Activated CD4-positive, CD25-positive, alpha-beta regulatory T cell treated with anti-CD3 and anti-CD28 coated beads, Interleukin-2, amount 50 U/mL, for 72 hours (primary cell): ENCODE measurements around the gene PPM1L.
"Not testable (repeated sequence)": the region's sequence is repeated elsewhere in the genome, so short reads cannot be mapped to it uniquely, and the experiment has no call there.

ENCODE experiments used
- DNase-seq: peaks from one replicate; pipeline ENCODE4 v3.0.0; 2021

The PPM1L gene

GRCh38 chr3:160992712-160993111, 236.7 kb downstream of the PPM1L start:
- DNase-seq = no peak

DNA sequence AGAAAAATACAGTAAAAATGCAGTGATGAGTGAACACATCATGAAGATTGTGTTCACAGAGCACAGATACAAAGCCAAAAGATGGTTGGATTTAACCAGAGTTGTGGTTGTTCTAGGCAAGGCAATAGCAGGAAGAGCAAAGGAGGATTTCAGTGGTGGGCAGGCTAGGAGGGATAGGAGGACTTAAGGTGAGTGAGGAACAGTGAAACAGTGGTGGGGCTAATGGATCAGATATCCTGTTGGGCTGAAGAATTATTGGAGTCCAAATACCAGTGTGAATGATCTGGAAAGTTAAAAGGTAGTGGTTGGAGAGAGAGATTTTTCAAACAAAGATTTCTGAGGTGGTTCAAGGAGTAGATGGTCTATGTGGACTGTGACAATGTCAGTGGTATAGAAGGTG, 240.8 kb downstream of the PPM1L start:
- DNase-seq = no peak

DNA sequence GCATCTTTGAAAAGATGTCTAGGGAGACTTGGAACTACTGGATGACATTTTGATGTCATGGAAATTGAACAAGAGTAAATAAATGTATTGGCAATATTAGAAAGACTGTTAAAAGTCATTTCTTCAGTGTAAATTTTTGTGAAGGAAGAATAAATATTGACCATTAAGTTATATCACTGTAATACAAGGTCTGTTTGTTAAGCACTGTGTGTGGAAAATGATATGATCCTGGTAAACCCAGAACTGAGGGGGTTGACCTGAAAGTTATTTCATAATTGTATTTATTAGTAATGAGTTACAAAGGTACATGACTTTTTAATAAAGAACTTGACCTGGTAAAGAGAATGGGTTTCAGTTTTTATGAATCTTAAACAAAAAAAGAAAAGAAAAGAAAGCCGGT, 242.6 kb downstream of the PPM1L start:
- DNase-seq = no peak

DNA sequence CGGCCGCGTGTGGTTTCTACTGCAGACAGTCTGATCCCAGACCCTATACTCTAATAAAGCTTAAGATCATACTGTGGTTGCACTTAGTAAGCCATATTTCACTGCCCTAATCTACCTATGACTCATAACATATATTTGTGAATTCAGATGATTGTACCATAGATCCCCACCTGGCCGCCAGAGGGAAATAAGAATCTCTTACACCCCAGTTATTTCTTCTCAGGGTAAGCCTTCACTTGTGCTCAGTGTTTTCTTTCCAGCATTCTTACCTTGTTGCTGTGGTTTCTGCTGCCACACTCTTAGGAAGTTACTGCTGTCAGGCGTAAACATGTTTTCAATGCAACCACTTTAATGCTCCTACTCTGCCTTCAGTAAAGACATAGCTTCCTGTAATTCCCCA, 243.2 kb downstream of the PPM1L start:
- no peak for DNase-seq

DNA sequence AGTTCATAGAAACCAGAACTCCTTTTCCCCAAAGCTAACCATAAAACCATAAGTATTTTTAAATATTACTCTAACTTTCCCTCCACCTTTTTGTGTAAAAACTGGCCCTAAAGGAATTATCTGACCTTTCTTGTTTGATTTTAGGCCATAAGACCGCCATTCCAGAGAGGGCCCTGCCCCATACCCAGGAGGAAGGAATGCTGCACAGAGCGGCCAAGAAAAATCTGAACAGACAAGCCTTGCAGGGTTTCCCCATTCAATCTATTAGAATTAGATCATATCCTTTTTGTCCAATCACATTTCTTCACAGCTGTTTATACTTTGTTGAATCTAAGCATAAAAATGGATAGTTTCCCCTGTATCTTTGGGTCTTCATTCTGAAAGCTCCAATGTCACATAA, 252.1 kb downstream of the PPM1L start:
- no peak for DNase-seq

- not testable (repeated sequence) for DNase-seq
These were observed 254.1 kb downstream of the PPM1L start for GRCh38 chr3:161010151-161010550.

- no peak for DNase-seq
These were observed 259.1 kb downstream of the PPM1L start for GRCh38 chr3:161014843-161015749.

- DNase-seq = no peak
These were observed 260.6 kb downstream of the PPM1L start for GRCh38 chr3:161016417-161017313.

GRCh38 chr3:161017971-161018370, 261.9 kb downstream of the PPM1L start:
- no peak for DNase-seq

DNA sequence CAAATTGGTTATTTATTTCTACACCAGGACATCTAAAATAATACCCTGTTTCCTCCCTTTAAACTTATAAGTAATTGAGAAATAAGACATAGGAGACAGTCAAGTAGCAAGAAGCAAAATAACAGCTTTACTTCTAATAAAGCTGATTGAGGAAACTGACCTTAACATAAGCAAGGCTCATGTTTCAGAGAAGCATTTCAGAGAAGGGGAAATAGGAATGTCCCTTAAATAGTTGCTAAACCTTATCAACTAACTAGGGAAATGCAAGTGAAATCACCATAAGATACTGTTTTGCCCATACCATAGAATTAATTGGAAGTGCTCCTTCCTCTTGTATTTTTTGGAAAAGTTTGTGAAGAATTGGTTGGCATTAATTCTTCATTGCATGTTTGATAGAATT, 264.2 kb downstream of the PPM1L start:
- no peak for DNase-seq

- no peak for DNase-seq
These were observed 269.9 kb downstream of the PPM1L start for GRCh38 chr3:161025911-161026310.

DNA sequence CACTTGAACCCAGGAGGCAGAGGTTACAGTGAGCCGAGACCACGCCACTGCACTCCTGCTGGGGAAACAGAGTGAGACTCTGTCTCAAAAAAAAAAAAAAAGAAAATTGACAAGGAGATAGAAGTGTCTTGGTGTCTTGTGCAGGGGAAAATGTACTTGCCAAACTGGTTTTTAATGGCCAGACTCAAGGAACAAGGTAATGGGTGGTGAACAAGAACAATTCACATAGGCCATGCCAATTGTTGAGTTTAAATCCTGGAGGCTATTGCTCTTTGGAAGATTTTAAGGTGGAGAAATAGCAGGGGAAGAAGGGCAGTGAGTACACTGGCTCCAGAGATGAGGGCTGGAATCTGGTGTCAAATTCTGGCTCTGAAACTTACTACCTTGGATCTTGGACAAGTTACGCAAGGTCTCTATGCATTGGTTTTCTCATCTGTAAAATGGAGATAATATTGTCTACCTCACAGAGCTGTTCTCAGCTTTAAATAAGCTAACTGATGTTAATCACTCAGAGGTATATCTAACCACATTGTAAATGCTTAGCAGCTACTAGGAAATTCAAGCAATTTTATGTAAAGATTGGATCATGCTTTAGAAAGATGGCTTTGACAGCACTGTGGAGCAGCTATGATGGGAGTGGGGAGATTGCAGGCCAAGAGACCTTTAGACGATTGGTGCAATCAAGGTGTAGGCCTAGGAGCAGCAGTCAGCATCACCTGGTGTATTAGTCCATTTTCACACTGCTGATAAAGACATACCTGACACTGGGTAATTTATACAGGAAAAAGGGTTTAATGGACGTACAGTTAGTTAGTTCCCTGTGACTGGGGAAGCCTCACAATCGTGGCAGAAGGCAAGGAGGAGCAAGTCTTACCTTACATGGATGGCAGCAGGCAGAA, 270.8 kb downstream of the PPM1L start:
- DNase-seq = no peak

- DNase-seq = no peak
These were observed 272.6 kb downstream of the PPM1L start for GRCh38 chr3:161028555-161029153.

GRCh38 chr3:161031134-161031533, 275.1 kb downstream of the PPM1L start:
- DNase-seq = no peak

- DNase-seq = not testable (repeated sequence)
These were observed 279.0 kb downstream of the PPM1L start for GRCh38 chr3:161034913-161035550.

GRCh38 chr3:161035711-161036110, 279.7 kb downstream of the PPM1L start:
- no peak for DNase-seq

DNA sequence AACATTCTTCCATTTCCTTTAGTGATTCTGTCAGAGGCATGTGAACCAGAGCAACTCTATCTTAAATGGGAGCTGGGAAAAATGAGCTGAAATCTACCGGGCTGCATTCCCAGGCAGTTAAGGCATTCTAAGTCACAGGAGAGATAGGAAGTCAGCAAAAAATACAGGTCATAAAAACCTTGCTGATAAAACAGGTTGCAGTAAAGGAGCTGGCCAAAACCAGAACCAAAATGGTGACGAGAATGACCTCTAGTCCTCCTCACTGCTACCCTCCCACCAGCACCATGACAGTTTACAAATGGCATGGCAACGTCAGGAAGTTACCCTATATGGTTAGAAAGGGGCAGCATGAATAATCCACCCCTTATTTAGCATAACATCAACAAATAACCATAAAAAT, 282.7 kb downstream of the PPM1L start:
- no peak for DNase-seq

DNA sequence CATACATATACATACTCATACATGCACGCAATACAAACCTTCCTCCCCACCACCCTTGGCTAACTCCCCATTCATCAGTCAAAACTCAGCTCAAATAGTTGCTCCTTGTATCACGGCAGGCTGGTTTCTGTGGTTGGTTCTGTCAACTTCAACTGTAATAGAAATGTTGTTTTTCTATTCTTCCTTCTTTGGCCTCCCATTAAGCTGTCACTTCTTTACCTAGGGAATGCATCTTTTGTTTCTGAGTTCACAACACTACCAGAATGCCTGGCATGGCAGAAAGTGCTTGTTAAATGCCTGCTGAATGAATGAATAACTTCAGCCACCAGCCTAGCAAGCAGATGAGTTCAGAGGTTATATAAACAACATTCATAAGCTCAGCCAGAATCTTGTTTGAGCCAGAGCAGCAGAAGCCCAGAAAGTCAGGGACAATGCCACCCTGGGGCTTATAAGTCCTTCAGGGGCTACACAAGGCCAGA, 286.0 kb downstream of the PPM1L start:
- no peak for DNase-seq

GRCh38 chr3:161043336-161044035, 287.5 kb downstream of the PPM1L start:
- no peak for DNase-seq

GRCh38 chr3:161049683-161050248, 293.7 kb downstream of the PPM1L start:
- DNase-seq = no peak

DNA sequence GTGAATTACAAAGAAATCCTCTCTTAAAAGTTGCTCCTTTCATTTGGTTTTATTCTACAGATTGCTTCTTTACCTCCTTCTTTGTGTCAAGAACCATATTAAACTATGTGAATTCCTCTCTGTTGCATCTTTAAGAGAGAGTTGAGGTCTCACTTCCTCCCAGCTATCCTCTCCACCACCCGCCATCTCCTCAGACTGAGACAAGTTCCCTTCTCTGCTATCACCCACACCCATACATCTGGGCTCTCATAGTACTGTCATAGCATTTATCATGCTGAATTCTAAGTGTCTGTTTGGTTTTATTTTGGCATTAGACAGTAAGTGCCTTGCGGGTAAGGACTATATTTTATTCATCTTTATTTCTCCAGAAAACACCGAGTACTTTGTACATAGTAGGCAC, 294.9 kb downstream of the PPM1L start:
- DNase-seq = no peak
